22Rv1 (cell line): ENCODE data around the gene SLC35F5.

ENCODE experiments used
- H3K27ac ChIP-seq: fragments of 450-650 bp; 2 replicates; pipeline ENCODE4 v1.5.1; 2017
- CTCF ChIP-seq: fragments of 450-650 bp; IDR thresholded peaks from 2 replicates; pipeline ENCODE4 v1.5.1; 2017; ENCODE audit warnings: mild to moderate bottlenecking
- ZFX ChIP-seq: fragments of 450-650 bp; IDR thresholded peaks from 2 replicates; pipeline ENCODE4 v1.6.1; 2017; ENCODE audit warnings: antibody characterized with exemption, borderline replicate concordance

SLC35F5 gene

GRCh38 chr2:113756355-113757137 lies at the start of gene SLC35F5:
Gene SLC35F5 (minus strand): TSS chr2:113756642. CDS start chr2:113756409, 233 bp downstream.
- peak within 1 kb of the TSS; percentile 93 for H3K27ac ChIP-seq

GRCh38 chr2:113799375-113799774 lies 42.9 kb upstream of the SLC35F5 start:
- TF ChIP-seq ZFX: no peak
- TF ChIP-seq CTCF: no peak
- H3K27ac ChIP-seq: no peak overlapping the region

More at GRCh38 chr2:113756355-113757137, at the start of gene SLC35F5:
- no peak for TF ChIP-seq ZFX
- no peak; the same call in 1 of the 2 replicates for TF ChIP-seq CTCF

- no peak overlapping the region for H3K27ac ChIP-seq
- TF ChIP-seq ZFX (no peak), CTCF (no peak)
Measured at GRCh38 chr2:113797237-113797636, 40.8 kb upstream of the SLC35F5 start.

GRCh38 chr2:113796592-113797175 lies 40.2 kb upstream of the SLC35F5 start:
- TF ChIP-seq CTCF (no peak), ZFX (no peak)
- no peak overlapping the region for H3K27ac ChIP-seq

- no peak for TF ChIP-seq ZFX
- no peak for TF ChIP-seq CTCF
- no peak overlapping the region for H3K27ac ChIP-seq
Measured at GRCh38 chr2:113795405-113795920, 39.0 kb upstream of the SLC35F5 start.

GRCh38 chr2:113791697-113792590 lies 35.5 kb upstream of the SLC35F5 start:
- no peak for TF ChIP-seq CTCF
- TF ChIP-seq ZFX: no peak
- H3K27ac ChIP-seq: no peak overlapping the region
